ENCODE results near the gene CDC25A. TPM values are rescaled to one million over a fixed set of nuclear protein-coding genes. Genes with fewer than 3 reads are reported as not detected.
A peak's percentile ranks its signal among the peaks of the same experiment; 100 is the strongest.

The CDC25A gene
- total and polyA plus RNA-seq, 2 experiments from 2014 or later = 5.5 to 7.9 TPM

DNA sequence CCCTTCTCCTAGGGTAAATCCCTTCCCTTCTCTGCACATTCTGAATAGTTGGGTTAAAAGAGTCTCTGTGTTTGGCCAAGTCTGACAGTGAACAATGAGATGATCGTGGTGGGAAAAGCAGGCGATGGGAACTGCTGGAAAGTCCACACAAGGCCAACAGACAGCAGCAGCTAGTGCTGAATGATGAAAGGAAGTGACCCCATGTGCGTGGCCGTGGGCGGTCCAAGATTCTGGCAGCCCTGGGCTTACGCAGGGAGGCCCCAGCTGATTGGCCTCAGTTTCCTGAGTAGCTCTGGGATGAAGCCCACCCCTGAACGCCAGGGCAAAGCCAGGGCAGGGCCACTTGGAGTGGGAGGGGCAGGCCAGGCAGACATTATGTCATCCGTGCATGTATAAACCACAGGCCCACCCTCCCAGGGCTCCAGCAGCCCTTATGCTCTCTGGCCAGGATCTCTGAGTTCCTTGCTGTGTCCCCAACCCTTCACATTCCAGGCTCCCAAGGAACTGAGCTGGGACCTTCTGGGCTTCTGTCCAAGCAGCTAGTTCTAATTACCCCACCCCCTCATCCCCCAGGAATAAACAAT is 57.8 kb downstream of the CDC25A start:
- TF ChIP-seq, protein P1, sequence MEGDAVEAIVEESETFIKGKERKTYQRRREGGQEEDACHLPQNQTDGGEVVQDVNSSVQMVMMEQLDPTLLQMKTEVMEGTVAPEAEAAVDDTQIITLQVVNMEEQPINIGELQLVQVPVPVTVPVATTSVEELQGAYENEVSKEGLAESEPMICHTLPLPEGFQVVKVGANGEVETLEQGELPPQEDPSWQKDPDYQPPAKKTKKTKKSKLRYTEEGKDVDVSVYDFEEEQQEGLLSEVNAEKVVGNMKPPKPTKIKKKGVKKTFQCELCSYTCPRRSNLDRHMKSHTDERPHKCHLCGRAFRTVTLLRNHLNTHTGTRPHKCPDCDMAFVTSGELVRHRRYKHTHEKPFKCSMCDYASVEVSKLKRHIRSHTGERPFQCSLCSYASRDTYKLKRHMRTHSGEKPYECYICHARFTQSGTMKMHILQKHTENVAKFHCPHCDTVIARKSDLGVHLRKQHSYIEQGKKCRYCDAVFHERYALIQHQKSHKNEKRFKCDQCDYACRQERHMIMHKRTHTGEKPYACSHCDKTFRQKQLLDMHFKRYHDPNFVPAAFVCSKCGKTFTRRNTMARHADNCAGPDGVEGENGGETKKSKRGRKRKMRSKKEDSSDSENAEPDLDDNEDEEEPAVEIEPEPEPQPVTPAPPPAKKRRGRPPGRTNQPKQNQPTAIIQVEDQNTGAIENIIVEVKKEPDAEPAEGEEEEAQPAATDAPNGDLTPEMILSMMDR (IDR thresholded peaks at IDR 0.05; ENCODE audit: poor library complexity) = no peak
- TF ChIP-seq EZH2 (IDR thresholded peaks at IDR 0.05; ENCODE audit: borderline replicate concordance) = no peak
- WGBS (ENCODE audit: low lambda C conversion rate, missing lambda C conversion rate) = 51% methylated on average over 8 of the region's 8 CpGs
- peaks cover 13% of the 10 kb centered on the region for H3K4me1 ChIP-seq (ENCODE audit: insufficient read depth)
- H3K36me3 ChIP-seq (replicated peaks; ENCODE audit: insufficient read depth, low read depth) = no peaks in the 10 kb centered on the region
- no peaks in the 10 kb centered on the region for H4K20me1 ChIP-seq (ENCODE audit: insufficient read depth, poor library complexity, severe bottlenecking)
- H3K4me2 ChIP-seq = peak overlapping the region; percentile 49
- no peaks in the 10 kb centered on the region for H3K9me2 ChIP-seq (replicated peaks; ENCODE audit: insufficient read depth)
- peak overlapping the region; percentile 81 for H3K27ac ChIP-seq
- H3K4me3 ChIP-seq = no peak overlapping the region
- H2AFZ ChIP-seq = peak overlapping the region; percentile 26
- no peaks in the 10 kb centered on the region for H3K9me3 ChIP-seq (ENCODE audit: low read depth)
- peak; percentile 60 for DNase-seq (ENCODE audit: low spot score)
- H3K27me3 ChIP-seq = no peaks in the 10 kb centered on the region
- H3K79me2 ChIP-seq = no peaks in the 10 kb centered on the region

DNA sequence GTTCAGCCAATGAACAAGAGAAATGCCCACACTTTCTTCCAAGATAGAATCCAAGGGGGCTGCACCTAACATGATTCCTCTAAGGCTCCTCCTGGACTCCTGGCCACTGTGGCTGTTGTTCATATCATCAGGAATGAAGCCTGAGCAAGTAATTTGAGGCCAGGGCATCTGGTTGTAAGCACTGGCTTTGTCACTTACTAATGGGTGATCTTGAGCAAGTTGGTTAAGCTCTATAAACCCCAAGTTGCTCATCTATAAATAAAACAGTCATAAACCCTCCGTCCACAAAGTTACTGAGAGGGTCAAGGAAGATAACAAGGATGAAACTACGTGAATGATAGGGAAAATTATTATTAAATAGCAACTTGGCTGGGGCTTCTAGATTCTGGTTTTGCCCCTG is 58.3 kb downstream of the CDC25A start:
- Histone ChIP-seq H3K9me2 (replicated peaks; ENCODE audit: insufficient read depth) (no peaks in the 10 kb centered on the region), H4K20me1 (ENCODE audit: insufficient read depth, poor library complexity, severe bottlenecking) (no peaks in the 10 kb centered on the region), H3K4me3 (no peak overlapping the region), H3K79me2 (no peaks in the 10 kb centered on the region), H3K9me3 (ENCODE audit: low read depth) (no peaks in the 10 kb centered on the region), H3K4me1 (ENCODE audit: insufficient read depth) (peaks cover 13% of the 10 kb centered on the region), H3K27me3 (no peaks in the 10 kb centered on the region), H3K4me2 (no peak overlapping the region), H3K27ac (peak overlapping the region; percentile 56), H3K36me3 (replicated peaks; ENCODE audit: insufficient read depth, low read depth) (no peaks in the 10 kb centered on the region), H2AFZ (peak overlapping the region; percentile 26)
- WGBS (ENCODE audit: low lambda C conversion rate, missing lambda C conversion rate) = 68% methylated on average over 2 of the region's 2 CpGs
- TF ChIP-seq EZH2phosphoT487 (IDR thresholded peaks at IDR 0.05; ENCODE audit: low read depth, severe bottlenecking, unreplicated experiment) = no peak
- TF ChIP-seq, protein P1 (IDR thresholded peaks at IDR 0.05; ENCODE audit: poor library complexity) = no peak
- TF ChIP-seq EZH2 (IDR thresholded peaks at IDR 0.05; ENCODE audit: borderline replicate concordance) = no peak
- DNase-seq (ENCODE audit: low spot score) = no peak

DNA sequence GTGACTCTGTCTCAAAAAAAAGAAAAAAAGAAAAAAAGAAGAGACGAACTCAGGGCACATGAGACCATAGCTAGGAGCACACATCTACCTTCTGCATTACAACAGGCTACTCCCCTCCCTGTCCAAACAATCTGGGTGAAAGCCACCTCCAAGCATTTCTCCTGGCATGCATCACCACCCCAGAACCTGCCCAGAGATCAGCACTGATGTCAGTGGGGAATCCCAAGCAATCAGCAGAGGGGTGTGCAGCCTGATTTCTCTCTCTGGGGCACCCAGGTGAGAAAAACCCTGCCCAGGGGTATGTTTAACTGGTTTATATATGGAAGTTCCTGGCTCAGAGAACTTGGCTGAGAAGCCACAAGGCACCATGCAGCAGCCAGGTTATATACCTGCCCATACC is 59.4 kb downstream of the CDC25A start:
- Histone ChIP-seq H3K4me1 (ENCODE audit: insufficient read depth) (peaks cover 13% of the 10 kb centered on the region), H3K27ac (no peak overlapping the region), H2AFZ (no peak overlapping the region), H3K9me3 (ENCODE audit: low read depth) (no peaks in the 10 kb centered on the region), H3K4me2 (no peak overlapping the region), H4K20me1 (ENCODE audit: insufficient read depth, poor library complexity, severe bottlenecking) (no peaks in the 10 kb centered on the region), H3K27me3 (no peaks in the 10 kb centered on the region), H3K4me3 (no peak overlapping the region), H3K9me2 (replicated peaks; ENCODE audit: insufficient read depth) (no peaks in the 10 kb centered on the region), H3K36me3 (replicated peaks; ENCODE audit: insufficient read depth, low read depth) (no peaks in the 10 kb centered on the region), H3K79me2 (no peaks in the 10 kb centered on the region)
- TF ChIP-seq EZH2 (IDR thresholded peaks at IDR 0.05; ENCODE audit: borderline replicate concordance) = no peak
- TF ChIP-seq, protein P1 (IDR thresholded peaks at IDR 0.05; ENCODE audit: poor library complexity) = no peak
- no peak for TF ChIP-seq EZH2phosphoT487 (IDR thresholded peaks at IDR 0.05; ENCODE audit: low read depth, severe bottlenecking, unreplicated experiment)
- WGBS (ENCODE audit: low lambda C conversion rate, missing lambda C conversion rate) = no CpG with 5 or more reads among the region's 1 CpG
- DNase-seq (ENCODE audit: low spot score) = no peak

All from hepatocyte (in vitro differentiated cells).